GM19328 (cell line): ENCODE results near the gene DOHH.
"Not testable (repeated sequence)": the region's sequence is repeated elsewhere in the genome, so short reads cannot be mapped to it uniquely, and the experiment has no call there.

Experiments
- ATAC-seq: cut with Tn5 transposase; IDR thresholded peaks from one replicate; pipeline ENCODE4 v1.9.1; 2021; ENCODE audit warnings: mild to moderate bottlenecking, moderate library complexity; ENCODE audit not compliant: unreplicated experiment

The DOHH gene

DNA sequence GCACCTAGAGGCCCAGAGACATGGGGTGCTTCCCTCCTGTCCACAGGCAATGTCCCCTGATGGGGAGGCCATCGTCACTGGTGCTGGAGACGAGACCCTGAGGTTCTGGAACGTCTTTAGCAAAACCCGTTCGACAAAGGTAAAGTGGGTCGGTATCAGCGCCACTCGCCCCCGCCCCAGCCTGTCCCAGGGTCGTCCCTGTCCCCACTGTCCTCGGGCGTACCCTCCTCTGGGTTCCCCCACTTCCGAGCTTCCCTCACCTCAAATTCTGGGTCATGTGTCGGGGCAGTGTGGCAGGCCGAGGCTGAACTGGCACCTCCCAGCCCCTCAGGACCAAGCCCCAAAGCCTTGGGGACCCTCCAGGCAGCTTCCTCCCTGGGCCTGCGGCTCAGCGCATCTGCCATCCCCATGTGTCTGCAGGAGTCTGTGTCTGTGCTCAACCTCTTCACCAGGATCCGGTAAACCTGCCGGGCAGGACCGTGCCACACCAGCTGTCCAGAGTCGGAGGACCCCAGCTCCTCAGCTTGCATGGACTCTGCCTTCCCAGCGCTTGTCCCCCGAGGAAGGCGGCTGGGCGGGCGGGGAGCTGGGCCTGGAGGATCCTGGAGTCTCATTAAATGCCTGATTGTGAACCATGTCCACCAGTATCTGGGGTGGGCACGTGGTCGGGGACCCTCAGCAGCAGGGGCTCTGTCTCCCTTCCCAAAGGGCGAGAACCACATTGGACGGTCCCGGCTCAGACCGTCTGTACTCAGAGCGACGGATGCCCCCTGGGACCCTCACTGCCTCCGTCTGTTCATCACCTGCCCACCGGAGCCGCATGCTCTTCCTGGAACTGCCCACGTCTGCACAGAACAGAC lies 34.1 kb upstream of the DOHH start:
- ATAC-seq = no peak

- no peak for ATAC-seq
Observed at GRCh38 chr19:3533563-3534216, 33.2 kb upstream of the DOHH start.

DNA sequence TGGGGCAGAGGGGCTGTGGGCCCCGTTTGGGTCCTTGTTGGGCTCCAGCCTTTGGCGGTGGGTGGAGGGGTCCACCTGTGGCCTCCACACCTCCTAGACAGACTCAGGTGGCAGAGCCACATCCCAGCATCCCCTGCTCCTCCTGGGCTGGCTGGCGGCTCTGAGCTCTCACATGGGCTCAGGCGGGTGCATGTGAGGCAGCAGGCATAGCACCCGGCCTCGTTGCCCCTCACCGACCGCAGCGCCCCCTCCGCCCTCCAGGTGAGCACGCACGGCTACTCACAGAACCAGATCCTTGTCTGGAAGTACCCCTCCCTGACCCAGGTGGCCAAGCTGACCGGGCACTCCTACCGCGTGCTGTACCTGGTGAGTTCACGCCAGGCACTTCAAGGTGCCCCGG lies 32.6 kb upstream of the DOHH start:
- no peak for ATAC-seq

GRCh38 chr19:3532154-3532786 lies 31.8 kb upstream of the DOHH start:
- no peak for ATAC-seq

DNA sequence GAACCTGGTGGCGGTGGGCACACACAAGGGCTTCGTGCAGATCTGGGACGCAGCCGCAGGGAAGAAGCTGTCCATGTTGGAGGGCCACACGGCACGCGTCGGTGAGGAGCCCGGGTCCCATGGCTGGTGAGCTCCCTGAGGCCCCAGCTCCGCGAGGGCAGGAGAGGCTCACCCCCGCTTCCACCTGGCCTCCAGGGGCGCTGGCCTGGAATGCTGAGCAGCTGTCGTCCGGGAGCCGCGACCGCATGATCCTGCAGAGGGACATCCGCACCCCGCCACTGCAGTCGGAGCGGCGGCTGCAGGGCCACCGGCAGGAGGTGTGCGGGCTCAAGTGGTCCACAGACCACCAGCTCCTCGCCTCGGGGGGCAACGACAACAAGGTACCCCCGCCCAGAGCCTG lies 31.2 kb upstream of the DOHH start:
- ATAC-seq = no peak

DNA sequence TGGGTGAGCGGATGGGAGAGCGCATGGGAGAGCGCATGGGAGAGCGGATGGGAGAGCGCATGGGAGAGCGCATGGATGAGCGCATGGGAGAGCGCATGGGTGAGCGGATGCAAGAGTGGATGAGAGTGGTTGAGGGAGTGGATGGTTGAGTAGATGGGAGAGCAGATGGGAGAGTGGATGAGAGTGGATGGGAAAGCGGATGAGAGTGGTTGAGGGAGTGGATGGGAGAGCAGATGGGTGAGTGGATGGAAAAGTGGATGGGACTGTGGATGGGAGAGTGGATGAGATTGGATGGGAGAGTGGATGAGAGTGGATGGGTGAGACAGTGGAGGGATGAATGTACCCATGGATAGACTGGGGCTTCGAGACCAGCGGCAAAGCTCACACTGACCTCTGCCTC lies 29.9 kb upstream of the DOHH start:
- no peak for ATAC-seq

- not testable (repeated sequence) for ATAC-seq
Observed at GRCh38 chr19:3529299-3529698, 28.8 kb upstream of the DOHH start.

- ATAC-seq = no peak
Observed at GRCh38 chr19:3528539-3529211, 28.2 kb upstream of the DOHH start.

DNA sequence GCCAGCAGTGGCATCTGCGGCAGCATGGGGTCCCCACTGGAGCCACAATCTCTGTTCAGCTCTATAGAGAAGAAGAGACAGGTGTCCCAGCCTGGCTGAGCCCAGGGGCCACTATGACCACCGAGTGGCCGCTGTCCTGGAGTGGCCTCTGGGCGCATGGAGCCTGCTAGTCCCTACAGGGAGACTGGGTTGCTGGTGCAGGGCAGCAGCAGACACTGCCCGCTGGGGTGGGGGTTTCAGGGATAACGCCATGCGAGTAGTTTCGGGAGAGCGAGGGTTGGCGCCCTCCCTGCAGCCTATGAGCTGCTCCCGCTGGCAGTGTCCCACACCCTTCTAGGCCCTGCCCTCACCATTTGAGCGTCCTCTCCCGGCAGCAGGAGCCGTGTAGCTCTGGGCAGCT lies 27.6 kb upstream of the DOHH start:
- ATAC-seq = no peak

DNA sequence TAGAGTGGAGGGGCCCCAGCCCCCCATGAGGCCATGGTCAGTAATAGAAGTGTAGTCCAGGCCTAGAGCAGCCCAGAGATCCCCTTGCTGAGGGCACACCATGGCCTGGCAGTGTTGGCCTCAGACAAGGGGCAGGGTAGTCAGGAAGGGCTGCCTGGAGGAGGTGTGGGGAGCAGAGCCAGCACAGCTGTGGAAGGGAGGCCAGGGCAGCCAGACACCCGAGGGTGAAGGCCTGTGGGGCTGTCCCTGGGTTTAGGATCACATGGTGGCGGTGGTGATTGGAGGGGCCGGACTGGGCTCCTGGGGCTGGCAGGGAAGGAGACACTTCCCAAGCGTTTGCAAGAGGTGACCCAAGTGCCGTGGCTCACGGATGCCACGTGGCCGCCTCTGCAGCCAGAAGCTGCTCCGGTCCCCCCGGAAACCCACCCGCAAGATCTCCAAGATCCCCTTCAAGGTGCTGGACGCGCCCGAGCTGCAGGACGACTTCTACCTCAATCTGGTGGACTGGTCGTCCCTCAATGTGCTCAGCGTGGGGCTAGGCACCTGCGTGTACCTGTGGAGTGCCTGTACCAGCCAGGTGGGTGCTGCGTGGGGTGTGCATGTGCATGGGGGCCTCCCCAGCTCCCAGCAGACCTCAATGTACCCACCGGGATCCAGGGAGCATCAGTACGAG lies 26.9 kb upstream of the DOHH start:
- ATAC-seq = no peak

- no peak for ATAC-seq
Observed at GRCh38 chr19:3526507-3527237, 26.2 kb upstream of the DOHH start.

GRCh38 chr19:3524904-3525451 lies 24.5 kb upstream of the DOHH start:
- no peak for ATAC-seq

GRCh38 chr19:3524078-3524842 lies 23.8 kb upstream of the DOHH start:
- no peak for ATAC-seq

GRCh38 chr19:3523361-3524077 lies 23.0 kb upstream of the DOHH start:
- no peak for ATAC-seq

- no peak for ATAC-seq
Observed at GRCh38 chr19:3522421-3523360, 22.2 kb upstream of the DOHH start.

DNA sequence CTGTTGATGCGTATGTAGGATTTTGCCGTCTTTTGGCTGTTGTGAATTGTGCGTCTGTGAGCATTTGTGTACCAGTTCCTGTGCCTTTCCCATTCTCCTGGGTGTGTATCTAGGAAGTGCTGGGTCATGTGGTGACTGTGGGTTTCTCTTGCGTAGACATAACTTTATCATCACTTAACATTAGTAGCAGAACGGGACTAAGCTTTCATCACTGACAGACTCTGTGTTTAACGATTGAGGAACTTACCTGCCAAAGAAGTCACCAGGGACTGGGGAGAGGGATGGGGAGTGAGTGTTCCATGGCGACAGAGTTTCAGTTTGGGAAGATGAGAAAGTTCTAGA lies 20.6 kb upstream of the DOHH start:
- ATAC-seq = no peak
